Measurements from ENCODE around the gene OLIG1. TPM values are rescaled to one million over a fixed set of nuclear protein-coding genes. Genes with fewer than 3 reads are reported as not detected.
A peak's percentile ranks its signal among the peaks of the same experiment; 100 is the strongest.

The OLIG1 gene
- total and polyA plus RNA-seq, 2 of the 8 experiments (the other 6 are each of a cell fraction or from before 2014, with no cell fraction given): 0.65 to 1.2 TPM

DNA sequence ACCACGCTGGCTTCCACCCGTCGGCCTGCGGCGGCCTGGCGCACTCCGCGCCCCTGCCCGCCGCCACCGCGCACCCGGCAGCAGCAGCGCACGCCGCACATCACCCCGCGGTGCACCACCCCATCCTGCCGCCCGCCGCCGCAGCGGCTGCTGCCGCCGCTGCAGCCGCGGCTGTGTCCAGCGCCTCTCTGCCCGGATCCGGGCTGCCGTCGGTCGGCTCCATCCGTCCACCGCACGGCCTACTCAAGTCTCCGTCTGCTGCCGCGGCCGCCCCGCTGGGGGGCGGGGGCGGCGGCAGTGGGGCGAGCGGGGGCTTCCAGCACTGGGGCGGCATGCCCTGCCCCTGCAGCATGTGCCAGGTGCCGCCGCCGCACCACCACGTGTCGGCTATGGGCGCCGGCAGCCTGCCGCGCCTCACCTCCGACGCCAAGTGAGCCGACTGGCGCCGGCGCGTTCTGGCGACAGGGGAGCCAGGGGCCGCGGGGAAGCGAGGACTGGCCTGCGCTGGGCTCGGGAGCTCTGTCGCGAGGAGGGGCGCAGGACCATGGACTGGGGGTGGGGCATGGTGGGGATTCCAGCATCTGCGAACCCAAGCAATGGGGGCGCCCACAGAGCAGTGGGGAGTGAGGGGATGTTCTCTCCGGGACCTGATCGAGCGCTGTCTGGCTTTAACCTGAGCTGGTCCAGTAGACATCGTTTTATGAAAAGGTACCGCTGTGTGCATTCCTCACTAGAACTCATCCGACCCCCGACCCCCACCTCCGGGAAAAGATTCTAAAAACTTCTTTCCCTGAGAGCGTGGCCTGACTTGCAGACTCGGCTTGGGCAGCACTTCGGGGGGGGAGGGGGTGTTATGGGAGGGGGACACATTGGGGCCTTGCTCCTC is 42.3 kb upstream of the OLIG1 start:
- no peak overlapping the region for H3K56ac ChIP-seq (replicated peaks; ENCODE audit: insufficient read length, low read depth, low read length)
- H3K36me3 ChIP-seq (ENCODE audit: control insufficient read depth in 2 of 4, insufficient read depth in 4 of 4, low read length in 3 of 4): peaks cover 0 to 5% (median 0%) of the 10 kb centered on the region in 4 experiments; a peak in 1 of 8 replicates
- no peaks in the 10 kb centered on the region for H3K9me3 ChIP-seq (ENCODE audit: insufficient read depth in 2 of 2, low read depth in 1 of 2, low read length in 1 of 2)
- H2BK5ac ChIP-seq (ENCODE audit: low read depth, low read length): no peak overlapping the region
- no peaks in the 10 kb centered on the region for H3K79me1 ChIP-seq (ENCODE audit: low read depth, low read length)
- no peak for FAIRE-seq
- H3K14ac ChIP-seq (ENCODE audit: insufficient read length): no peak overlapping the region
- H3K4ac ChIP-seq (replicated peaks; ENCODE audit: insufficient read length, low read depth, low read length): no peak overlapping the region
- no peak overlapping the region for H2BK120ac ChIP-seq (replicated peaks; ENCODE audit: low read depth, low read length)
- no peak overlapping the region for H3K27ac ChIP-seq (ENCODE audit: low read depth, low read length)
- H3K23me2 ChIP-seq (ENCODE audit: low read depth, low read length): peaks cover 13% of the 10 kb centered on the region
- no peak overlapping the region for H3K9ac ChIP-seq (replicated peaks in 1 of 4; ENCODE audit: extremely low read depth in 1 of 4, low read depth in 3 of 4, low read length in 3 of 4)
- WGBS, 2 experiments (ENCODE audit: extremely low coverage in 1 of 2, insufficient coverage in 1 of 2, insufficient read length in 1 of 2, insufficient replicate concordance in 2 of 2, low coverage in 1 of 2, low lambda C conversion rate in 2 of 2, missing lambda C conversion rate in 1 of 2): 14% methylated on average over 28 of the region's 85 CpGs; no CpG with 5 or more reads in 1 of the 2 experiments
- CTCF ChIA-PET (ENCODE audit: partially characterized antibody): no interaction called here
- peak in 1 of 2 experiments; percentile 73 for DNase-seq (ENCODE audit: low read depth in 1 of 2, low spot score in 2 of 2)
- H3K4me2 ChIP-seq (ENCODE audit: insufficient read depth in 1 of 2, low read depth in 2 of 2, low read length in 2 of 2): peak overlapping the region; percentile 85 to 95
- H3K18ac ChIP-seq (ENCODE audit: extremely low read depth, low read length): no peak overlapping the region
- H4K20me1 ChIP-seq (replicated peaks in 1 of 2; ENCODE audit: control insufficient read depth in 1 of 2, insufficient read depth in 2 of 2, low read length in 2 of 2): peaks cover 14 to 20% of the 10 kb centered on the region in 2 experiments
- H2BK12ac ChIP-seq (ENCODE audit: low read depth, low read length): 0 out of 2 replicates have a peak overlapping the region, but pooled peaks have one; percentile 75
- H4K8ac ChIP-seq (ENCODE audit: extremely low read depth, insufficient read depth, low read length): no peak overlapping the region
- H3K4me1 ChIP-seq (replicated peaks in 1 of 4; ENCODE audit: control insufficient read depth in 3 of 4, insufficient read depth in 4 of 4, low read length in 3 of 4): peaks cover 6 to 32% (median 23%) of the 10 kb centered on the region in 4 experiments
- H3K79me2 ChIP-seq (ENCODE audit: control insufficient read depth in 1 of 2, insufficient read depth in 2 of 2, low read length in 2 of 2): no peaks in the 10 kb centered on the region
- no peak overlapping the region for H4K5ac ChIP-seq (ENCODE audit: insufficient read length, low read depth, low read length)
- TF ChIP-seq, protein P1, sequence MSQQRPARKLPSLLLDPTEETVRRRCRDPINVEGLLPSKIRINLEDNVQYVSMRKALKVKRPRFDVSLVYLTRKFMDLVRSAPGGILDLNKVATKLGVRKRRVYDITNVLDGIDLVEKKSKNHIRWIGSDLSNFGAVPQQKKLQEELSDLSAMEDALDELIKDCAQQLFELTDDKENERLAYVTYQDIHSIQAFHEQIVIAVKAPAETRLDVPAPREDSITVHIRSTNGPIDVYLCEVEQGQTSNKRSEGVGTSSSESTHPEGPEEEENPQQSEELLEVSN (IDR thresholded peaks at IDR 0.05): peak; percentile 87
- peak; percentile 7 for TF ChIP-seq RNF2 (IDR thresholded peaks at IDR 0.05; ENCODE audit: borderline replicate concordance, low read depth, low read length, missing control alignments, poor library complexity, severe bottlenecking)
- TF ChIP-seq, protein P2, sequence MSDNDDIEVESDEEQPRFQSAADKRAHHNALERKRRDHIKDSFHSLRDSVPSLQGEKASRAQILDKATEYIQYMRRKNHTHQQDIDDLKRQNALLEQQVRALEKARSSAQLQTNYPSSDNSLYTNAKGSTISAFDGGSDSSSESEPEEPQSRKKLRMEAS (IDR thresholded peaks at IDR 0.05): peak; percentile 91
- no peak for TF ChIP-seq TEAD4 (IDR thresholded peaks at IDR 0.05; ENCODE audit: low read depth, low read length)
- TF ChIP-seq EZH2 (IDR thresholded peaks at IDR 0.05; ENCODE audit: low read depth, low read length, severe bottlenecking): peak; percentile 28
- TF ChIP-seq CBX8 (IDR thresholded peaks at IDR 0.05; ENCODE audit: borderline replicate concordance, low read depth, low read length): no peak; the same call in 1 of the 2 replicates
- peak; percentile 71 for TF ChIP-seq SUZ12 (IDR thresholded peaks at IDR 0.05; ENCODE audit: low read length)
- TF ChIP-seq EGR1 (IDR thresholded peaks at IDR 0.05; ENCODE audit: borderline replicate concordance, low read depth, low read length): peak; percentile 50; the same call in 1 of the 2 replicates
- TF ChIP-seq RAD21 (IDR thresholded peaks at IDR 0.05 in 1 of 2, conservative IDR thresholded peaks at IDR 0.05 in 1 of 2; ENCODE audit: low read depth in 2 of 2, low read length in 2 of 2): no peak
- H2AK5ac ChIP-seq (ENCODE audit: low read depth, low read length): no peak overlapping the region
- no peak overlapping the region for H2BK15ac ChIP-seq (ENCODE audit: low read length)
- H3K27me3 ChIP-seq (replicated peaks in 1 of 4; ENCODE audit: control insufficient read depth in 3 of 4, extremely low read depth in 1 of 4, insufficient read depth in 3 of 4, low read length in 3 of 4): peaks cover 90 to 99% (median 98%) of the 10 kb centered on the region in 4 experiments
- H2AFZ ChIP-seq (ENCODE audit: low read length): peak overlapping the region; percentile 59; the same call in 1 of the 2 replicates
- H3K4me3 ChIP-seq (ENCODE audit: extremely low read depth in 1 of 4, insufficient read depth in 2 of 4, low read depth in 3 of 4, low read length in 4 of 4): peak overlapping the region in 1 of 4 experiments; percentile 70; a peak in 2 of 8 replicates
- no peak overlapping the region for H3K23ac ChIP-seq (ENCODE audit: insufficient read length)
- POLR2A ChIA-PET (ENCODE audit: partially characterized antibody): interaction anchor here (0.8 kb wide), 1 partner anchor 43 kb away, joined by 4 read pairs; no protein-coding TSS in a partner anchor
- H4K91ac ChIP-seq (replicated peaks; ENCODE audit: insufficient read length, low read length): no peak overlapping the region
- H2BK20ac ChIP-seq (ENCODE audit: low read length): no peak overlapping the region

Data from H1 (cell line).